ENCODE measurements around the gene NT5DC4.

The NT5DC4 gene

DNA sequence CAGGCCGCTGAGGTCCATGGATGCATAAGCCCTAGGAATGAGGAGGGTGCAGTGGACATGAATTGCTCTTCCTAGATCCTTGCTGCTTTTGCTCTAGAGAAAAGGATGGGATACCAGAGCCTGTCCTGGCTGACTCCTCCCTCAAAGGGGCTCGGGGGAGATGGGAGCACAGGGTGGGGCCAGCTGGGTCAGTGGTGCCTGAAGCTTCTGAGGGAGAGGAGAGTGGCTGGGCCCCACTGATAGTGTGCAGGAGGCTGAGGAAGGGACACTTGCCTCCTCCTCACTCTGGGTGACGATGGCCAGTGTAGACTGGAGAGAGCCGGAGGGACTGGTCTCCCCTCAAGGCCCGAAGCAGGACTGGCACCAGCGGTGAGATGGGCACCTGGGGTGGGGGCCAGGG is at the start of gene NT5DC4:
Gene NT5DC4 (plus strand): TSS at position 236 of the 400 bp plus-strand sequence. CDS start 60 bp downstream, at position 296.
- DNase-seq: no peak

DNA sequence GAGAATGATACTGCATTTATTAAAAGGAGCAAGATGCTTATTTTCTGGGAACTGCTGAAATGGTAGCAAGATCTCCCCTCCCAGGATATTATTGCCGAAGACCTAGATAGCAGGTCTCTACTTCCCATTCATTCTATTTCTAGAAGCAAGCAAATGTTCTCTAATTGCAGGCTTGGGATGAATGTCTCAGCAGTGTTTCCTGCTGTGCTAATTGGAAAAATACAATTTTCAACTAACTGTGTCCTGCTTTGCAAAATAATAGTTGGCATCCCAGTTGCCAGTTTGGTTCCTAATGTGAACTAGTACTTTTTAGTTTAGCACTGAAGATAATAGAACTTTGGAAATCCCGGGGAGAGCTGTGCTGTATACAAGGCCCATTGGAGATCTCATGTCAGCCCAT is 49.0 kb upstream of the NT5DC4 start:
- DNase-seq: no peak

DNA sequence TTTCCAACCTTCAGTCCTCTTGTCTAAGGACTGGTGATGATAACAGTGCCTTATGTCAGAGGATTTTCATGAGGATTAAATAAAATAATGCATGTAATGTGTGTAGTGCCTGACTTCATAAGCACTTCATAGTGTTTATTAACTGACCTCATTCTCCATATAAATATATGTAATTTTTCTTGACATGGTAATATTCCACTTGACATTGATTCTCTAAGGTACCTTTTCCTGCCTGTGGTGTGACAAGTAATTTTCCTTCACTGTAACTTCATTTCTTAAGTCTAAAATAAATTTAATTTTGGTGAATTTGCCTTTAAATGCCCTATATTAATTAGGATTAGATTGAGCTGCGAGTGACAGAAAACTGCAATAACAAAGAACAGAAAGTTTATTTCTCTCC is 47.8 kb upstream of the NT5DC4 start:
- no peak for DNase-seq

DNA sequence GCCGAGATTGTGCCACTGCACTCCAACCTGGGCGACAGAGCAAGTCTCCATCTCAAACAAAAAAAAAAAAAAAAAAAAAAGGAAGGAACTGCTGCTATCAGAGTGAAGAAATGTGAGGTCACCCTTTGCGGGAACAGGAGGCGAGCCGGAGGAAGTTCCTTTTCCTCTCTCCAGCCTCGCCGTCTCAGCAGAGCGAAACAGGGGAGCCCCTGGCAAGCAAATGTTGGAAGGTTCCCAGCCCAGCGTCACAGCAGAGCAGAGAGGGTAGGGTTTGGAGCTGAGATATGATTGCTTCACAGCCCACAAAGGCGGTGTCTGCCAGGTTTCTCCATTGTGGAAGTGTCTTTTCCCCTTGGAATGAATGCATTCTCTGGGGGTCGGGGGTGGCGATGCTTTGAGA is 46.6 kb upstream of the NT5DC4 start:
- DNase-seq: no peak

DNA sequence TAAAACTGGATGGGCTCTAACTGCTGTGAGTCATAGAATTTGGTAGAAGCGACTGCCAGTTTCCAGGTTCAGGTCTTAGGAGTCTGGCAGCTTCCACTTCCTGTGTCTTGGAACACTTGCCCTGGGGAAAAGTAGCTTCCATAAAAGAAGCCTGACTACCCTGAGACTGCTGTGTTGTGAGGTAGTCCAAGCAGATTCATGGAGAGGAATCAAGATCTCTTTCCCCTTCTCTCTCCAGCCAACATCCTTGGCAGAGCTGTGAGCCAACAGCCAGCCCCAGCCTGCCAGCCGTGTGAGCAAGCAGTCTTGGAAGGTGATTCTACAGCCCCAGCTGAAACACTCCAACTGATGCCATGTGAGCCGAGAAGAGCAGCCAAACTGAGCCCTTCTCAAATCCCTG is 41.3 kb upstream of the NT5DC4 start:
- no peak for DNase-seq

DNA sequence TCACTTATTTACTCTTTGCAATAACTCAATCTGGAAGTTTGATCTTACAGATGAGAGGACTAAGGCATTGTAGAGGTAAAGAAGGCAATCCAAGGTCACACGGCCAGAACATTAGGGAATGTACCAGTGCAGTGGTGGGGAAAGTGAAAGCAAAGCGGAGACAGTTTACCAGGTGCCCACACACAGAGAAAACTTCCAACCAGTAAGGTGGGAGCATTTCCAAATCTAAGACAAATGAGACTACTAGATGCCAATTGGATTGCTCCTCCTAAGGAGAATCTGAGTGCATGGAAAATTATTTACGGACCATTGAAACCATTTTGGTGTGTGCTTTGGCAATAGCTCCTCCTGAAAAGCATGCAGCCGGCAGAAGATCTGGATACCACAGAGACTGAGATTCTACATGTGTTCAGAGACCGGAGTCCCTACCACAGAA is 40.1 kb upstream of the NT5DC4 start:
- no peak for DNase-seq

DNA sequence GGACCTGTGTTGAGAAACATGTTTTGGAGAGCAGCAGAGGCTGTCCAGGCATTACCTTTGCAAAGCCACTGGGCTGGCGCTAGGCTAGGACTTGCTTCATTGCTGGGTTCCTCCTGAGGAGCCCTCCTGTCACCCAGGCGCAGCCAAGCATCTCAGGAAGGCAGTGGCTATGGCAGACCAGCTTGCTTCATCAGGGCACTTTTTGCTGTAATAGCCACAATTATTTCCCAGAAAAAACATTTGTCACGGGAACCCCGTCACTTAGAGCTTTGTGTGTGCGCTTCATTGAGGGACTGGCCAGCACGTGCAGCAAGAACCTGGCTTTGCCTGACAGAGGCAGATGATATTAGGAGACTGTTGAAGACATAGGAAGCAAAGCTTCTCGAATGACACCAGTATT is 38.7 kb upstream of the NT5DC4 start:
- DNase-seq: no peak

DNA sequence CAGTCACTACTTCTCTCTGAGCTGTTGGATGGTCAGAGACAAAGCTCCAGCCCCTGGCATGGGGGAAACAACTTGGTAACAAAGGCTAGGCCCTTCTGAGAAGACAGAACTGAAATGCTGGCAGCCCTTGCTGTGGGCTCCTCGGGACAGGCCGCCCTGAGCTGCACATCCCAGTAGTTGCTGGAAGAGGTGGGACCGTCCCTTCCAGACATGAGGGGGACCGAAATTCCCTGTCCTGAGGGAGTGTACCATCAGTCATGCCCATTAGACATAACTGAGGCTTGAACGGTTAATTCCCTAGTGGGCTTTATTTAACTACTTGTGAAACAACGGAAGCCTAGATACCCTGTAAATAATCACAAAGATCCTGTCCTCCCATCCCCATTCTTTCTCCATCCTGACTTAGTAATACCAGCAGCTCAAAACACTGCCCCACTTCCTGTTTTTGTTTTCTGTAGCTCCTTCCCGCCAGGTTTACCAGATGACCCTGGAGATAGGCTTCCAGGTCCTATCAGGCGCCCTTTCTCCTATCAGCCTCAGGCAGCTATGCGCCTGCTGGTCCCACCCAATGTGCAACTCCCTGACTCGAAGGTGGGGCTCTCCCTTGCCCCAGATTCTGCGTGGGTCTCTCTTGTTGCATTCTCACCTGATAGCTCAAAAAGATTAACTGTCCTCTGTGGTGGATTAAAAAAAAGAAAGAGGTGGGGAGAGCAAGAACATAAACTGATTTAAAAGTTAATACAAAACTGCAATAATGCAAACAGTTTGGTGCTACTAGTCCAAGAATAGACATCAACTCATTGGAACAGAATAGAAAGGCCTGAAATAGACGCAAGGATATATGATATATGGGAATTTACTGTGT is 37.0 kb upstream of the NT5DC4 start:
- DNase-seq: no peak

DNA sequence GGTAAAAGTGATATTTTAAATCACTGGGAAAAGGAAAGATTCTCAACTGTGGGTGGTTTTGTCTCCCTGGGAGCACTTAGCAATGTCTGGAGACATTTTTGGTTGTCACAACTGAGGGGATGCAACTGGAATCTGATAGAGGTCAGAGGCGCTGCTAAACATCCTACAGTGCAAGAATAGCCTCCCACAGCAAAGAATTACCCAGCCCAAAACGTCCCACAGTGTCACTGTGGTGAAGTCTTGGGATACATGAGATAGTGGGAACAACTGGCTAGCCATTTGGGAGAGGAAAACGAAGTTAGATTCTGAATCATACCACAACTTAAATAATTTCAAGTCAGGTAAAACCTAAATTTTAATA is 36.4 kb upstream of the NT5DC4 start:
- DNase-seq: no peak

DNA sequence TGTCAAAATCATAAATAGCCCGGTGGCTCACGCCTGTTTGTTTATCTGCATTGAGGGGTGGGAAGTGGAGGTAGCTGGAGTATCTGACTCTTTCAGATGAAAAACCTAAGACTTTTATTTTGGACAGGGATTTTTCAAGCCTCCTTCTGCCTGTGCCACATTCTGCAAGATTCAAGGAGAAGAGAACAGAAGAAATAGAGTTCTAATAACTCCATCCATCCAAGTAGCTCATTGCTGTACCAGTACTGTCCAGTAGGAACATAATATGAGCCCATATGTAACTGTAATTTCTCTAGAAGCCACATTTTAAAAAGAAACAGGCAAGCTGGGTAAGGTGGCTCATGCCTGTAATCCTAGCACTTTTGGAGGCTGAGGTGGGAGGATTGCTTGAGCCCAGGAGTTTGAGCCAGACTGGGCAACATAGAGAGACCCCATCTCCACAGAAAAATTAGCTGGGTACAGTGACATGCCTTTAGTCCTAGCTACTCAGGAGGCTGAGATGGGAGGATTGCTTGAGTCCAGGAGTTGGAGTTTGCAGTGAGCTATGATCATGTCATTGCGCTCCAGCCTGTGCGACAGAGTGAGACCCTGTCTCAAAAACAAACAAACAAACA is 35.4 kb upstream of the NT5DC4 start:
- no peak for DNase-seq

DNA sequence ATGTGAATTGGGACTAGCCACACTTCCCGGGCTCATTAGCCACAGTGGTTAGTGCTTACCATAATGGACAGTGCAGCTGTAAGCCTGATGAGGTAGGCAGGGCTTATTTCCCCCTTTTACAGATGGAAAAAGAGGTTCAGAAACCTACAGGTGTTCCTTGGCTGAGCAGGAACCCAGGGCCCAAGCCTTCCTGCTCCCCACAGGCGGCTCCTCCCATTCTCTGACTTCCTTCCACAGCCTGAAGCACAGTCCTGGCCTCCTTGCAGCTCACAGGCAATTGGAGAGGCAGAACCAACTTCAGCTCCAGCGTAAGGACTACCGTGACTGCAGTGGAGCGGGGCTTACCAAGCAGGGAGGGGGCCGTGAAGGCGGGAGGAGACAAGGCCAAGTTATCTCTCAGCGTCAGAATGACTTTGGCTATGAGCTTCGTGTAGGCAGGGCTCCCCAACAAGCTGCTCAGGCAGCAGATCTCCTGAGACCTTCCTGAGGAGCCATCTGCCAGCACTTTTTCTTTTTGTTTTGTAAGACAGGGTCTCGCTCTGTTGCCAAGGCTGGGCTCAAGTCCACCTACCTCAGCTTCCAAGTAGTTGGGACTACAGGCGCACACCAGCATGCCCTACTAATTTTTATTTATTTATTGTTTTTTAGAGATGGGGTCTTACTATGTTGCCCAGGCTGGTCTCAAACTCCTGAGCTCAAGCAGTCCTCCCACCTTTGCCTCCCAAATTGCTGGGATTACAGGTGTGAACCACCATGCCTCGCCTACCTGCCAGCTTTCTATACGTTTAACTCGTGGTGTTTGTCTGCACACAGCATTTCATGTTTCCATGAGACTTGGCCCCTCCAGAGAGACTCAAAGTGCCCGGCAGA is 34.2 kb upstream of the NT5DC4 start:
- no peak for DNase-seq

DNA sequence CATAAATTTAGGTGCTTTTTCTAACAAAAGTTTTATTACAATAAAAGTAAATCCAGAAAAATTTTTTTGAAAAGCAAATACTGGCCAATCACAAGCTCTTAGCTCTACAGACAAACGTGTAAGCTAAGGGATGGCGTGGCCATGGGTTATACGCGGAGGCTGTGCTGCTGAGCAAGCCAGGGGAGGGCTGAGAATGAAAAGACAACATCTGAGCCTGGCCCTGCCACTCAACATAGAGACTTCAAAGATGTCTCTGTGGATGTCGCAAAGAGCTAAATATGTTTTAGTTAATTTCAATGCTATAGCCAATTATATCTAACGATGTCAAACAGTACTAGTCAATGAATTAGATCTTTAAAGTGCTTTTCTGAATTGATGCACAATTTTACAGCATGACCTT is 33.3 kb upstream of the NT5DC4 start:
- no peak for DNase-seq

DNA sequence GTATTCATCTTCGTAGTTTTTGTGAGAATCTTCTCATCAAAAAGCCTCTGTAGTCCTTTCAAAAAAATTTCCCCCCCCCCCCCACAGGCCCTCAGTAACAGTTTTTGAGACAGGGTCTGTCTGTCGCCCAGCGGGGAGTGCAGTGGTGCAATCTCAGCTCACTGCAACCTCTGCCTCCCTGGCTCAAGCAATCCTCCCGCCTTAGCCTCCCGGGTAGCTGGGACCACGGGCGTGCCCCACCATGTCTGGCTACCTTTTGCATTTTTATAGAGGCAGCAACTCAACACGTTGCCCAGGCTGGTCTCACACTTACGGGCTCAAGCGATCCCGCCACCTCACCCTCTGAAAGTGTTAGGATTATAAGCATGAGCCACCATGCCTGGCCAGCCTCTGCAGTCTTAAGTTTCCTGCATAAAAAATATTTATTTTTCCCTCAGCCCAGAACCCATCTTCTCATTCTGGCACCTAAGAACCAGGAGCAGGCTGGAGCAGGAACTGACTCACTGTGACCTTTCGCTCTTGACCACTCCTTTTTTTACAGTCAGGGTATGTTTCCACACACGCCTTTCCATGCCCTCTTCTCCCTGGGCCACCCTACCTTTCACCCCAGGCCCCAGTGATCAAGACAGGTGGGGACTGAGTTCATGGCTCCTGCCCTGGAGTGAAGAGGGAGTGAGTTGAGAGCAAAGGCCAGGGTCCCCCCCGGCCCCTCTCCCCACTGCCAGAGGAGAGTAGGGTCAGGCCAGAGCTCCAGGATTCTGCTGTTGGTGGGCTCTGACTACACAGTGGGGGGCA is 32.5 kb upstream of the NT5DC4 start:
- DNase-seq: no peak

DNA sequence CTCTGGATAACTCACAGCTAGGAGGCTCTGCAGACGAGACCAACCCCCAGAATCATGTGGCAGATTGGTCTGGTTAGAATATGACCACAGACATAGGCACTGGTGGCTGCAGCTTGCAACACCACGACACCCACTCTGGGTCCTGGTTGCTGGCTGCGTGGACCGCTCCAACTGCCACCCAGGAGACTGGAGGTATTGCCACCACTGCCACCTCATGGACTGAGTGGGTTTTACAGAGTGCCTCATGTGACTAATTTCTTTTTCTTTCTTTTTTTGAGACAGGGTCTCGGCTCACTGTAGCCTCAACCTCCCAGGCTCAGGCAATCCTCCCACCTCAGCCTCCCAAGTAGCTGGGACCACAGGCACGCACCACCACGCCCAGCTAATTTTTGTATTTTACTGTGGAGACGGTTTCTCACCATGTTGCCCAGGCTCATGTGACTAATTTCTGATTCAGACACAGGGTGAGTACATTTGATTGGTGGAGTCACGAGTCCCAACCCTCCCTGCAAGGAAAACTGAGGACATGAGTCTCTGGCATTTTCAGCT is 29.9 kb upstream of the NT5DC4 start:
- peak; percentile 61 to 67 for DNase-seq

DNA sequence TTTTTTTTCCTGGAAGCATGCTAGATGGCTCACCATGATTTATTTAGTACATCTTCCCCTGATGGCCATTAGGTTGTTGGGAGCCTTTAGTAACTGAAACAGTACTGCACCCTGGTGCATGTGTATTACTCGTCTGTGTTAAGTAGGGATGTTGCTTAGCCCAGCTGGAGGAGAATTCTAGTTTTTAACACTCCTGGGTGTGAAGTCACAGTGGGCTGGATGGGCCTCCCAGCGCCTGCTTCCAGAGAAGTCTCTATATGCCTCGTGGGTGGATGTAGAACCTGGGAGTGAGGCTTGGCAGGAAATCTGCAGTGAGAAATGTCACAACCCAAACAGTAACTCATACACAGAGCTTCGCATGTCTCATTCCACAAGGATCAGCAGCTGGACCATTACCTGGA is 28.9 kb upstream of the NT5DC4 start:
- DNase-seq: no peak

DNA sequence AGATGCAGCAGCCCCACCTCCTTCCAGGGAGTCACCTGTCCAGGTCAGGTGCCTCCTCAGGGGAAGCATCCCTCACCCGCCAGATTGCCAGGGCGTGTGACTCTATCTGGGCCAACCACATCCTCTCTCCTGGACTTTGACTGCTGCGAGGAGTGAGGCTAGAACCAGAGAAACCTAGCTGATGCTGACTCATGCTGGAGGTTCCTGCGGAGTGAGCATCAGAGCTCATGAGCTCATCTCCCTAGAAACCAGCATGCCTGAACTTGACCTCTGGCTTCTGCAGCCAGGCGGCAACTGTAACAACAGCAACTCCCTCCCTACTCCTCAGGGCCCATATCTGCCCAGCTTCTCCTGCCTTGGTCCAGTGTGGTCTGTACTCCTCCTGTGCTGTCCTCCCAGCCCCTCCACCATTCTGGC is 28.3 kb upstream of the NT5DC4 start:
- DNase-seq: peak; percentile 38 to 41

DNA sequence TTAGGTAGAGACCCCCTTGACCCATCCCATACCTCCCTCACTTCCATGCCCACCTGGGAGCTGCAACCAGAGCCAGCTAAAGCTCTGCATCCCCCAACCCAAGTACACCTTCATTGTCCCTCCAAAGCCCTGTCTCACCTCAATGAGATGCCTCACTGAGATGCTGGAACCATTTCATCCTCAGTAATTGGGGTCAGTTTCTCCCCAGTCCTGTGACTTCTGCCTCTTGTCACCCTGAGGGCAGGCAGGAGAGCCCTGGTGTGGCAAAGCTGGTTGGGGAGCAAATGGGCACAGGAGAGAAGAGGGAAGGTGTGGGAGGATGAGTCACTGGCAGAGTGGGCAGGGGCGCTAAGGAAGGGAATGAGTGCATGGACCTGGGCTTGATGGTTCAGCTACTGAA is 27.9 kb upstream of the NT5DC4 start:
- peak; percentile 12 to 33 for DNase-seq

DNA sequence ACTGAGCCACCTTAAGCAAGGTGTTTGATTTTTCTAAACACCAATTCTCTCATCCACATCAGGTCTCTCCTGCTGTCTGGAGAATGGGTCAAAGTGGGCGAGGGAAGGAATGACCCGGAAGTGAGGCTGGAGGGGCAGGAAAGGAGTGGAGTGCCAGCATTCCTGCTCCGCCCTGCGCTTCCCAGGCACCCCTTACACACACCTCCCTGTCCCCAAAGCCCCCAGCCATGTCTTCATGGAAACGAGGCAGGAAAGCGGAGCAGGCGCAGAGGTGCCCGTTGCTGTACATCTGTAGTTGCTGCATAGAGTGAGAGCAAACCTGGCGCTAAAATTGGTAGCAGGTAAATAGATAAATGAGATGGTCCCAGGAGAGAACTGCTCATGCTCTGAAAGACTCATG is 27.2 kb upstream of the NT5DC4 start:
- DNase-seq: no peak

DNA sequence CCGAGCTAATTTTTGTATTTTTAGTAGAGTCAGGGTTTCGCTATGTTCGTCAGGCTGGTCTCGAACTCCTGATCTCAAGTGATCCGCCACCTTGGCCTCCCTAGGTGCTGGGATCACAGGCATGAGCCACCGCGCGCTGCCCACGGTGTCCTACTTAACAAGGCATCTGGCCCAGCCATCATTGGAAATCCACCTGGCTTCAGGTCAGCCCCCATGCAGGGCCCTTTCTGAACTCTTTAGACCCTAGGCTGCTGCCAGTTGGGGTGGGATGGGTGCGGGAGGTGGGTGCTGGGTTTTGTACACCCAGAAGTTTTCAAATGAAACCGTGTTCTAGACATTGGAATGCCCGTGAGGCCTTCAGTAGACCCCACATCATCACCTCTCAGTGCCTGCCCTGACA is 26.6 kb upstream of the NT5DC4 start:
- DNase-seq: no peak

DNA sequence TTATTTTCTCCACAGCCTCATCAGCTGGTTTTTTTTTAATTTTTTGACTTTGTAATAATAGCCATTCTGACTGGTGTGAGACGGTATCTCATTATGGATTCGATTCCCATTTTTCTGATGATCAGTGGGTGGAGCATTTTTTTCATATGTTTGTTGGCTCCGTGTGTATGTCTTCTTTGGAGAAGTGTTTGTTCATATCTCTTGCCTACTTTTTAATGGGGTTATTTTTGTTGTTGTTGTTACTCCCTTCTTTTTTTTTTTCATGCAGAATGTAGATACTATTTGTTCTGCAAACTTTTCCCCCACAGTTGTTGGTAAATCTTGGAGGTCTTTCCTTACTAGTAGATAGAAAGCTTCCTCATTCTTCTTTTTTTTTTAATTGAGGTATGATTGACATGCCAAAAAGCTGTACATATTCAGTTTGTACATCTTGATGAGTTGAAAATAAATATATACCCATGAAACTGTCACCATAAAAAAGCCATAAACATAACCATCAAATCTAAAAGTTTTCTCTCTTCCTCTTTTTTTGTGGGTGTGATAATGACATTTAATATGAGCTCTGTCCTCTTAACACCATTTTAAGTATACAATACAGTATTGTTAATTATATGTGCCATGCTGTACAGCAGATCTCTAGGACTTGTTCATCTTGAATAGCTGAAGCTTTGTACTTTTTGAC is 21.8 kb upstream of the NT5DC4 start:
- no peak for DNase-seq

DNA sequence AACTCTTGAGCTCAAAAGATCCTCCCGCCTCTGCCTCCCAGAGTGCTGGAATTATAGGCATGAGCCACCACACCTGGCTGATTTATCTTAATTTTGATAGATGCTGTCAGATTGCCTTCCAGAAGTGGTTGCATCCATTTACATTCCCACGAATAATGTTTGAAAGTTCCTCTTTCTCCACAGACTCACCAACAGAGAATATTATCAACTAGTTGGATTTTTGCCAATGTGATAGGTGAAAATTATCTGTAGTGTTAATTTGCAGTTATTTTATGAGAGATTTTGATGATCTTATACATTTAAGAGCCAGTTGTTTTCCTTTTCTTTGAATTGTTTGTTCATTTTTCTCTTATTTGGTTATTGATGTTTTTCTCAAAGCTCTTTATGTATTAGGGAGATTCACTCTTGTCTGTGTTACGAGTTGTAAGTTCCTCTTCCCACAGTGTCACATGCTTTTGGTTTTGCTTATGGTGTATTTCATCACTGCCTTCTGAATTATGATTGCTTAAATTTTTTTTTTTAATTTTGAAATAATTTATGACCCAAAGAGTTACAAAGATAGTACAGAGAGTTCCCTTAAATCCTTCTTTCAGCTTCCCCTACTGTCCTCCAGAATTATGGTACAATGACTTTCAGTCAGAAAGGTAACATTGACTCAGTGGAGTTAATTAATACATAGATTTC is 20.7 kb upstream of the NT5DC4 start:
- DNase-seq: no peak

All from activated CD4-positive, alpha-beta T cell treated with anti-CD3 and anti-CD28 coated beads for 4 hours (primary cell).